OCI-LY7 (cell line): ENCODE data around the gene LPIN2.
A peak's percentile ranks its signal among the peaks of the same experiment; 100 is the strongest.

Experiments
- EZH2phosphoT487 ChIP-seq: fragments of 200-600 bp; sonication (generic); IDR thresholded peaks from 2 replicates; pipeline ENCODE4 v1.6.1; 2018; ENCODE audit warnings: low read depth, borderline replicate concordance, mild to moderate bottlenecking, mixed run types, antibody characterized with exemption, low read length, moderate library complexity, mixed read lengths
- TF ChIP-seq, protein P1 (sequence below): fragments of 200-600 bp; sonication (generic); conservative IDR thresholded peaks from 2 replicates; pipeline ENCODE4 v1.5.1; 2014; ENCODE audit warnings: mild to moderate bottlenecking, antibody characterized with exemption, low read length, moderate library complexity, mixed read lengths

DNA sequence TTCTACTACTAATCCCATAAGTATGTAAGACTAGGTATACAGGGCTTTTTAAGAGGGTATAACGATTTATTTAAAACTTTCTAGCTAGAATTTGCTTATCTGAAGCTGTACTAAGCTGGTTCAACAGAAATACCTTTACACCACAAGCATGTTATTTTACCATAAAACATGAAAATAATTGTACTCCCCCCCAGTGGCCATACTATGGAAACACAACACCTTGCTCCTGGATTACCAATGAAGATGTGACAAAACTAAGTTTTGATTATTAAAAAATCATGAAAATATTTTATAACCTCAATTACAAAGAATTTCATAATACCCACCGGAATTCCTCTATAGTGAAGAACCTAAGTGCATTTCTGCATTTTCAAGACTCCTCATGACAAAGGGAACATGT, 27.3 kb downstream of the LPIN2 start:
- TF ChIP-seq, protein P1, sequence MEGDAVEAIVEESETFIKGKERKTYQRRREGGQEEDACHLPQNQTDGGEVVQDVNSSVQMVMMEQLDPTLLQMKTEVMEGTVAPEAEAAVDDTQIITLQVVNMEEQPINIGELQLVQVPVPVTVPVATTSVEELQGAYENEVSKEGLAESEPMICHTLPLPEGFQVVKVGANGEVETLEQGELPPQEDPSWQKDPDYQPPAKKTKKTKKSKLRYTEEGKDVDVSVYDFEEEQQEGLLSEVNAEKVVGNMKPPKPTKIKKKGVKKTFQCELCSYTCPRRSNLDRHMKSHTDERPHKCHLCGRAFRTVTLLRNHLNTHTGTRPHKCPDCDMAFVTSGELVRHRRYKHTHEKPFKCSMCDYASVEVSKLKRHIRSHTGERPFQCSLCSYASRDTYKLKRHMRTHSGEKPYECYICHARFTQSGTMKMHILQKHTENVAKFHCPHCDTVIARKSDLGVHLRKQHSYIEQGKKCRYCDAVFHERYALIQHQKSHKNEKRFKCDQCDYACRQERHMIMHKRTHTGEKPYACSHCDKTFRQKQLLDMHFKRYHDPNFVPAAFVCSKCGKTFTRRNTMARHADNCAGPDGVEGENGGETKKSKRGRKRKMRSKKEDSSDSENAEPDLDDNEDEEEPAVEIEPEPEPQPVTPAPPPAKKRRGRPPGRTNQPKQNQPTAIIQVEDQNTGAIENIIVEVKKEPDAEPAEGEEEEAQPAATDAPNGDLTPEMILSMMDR: peak; percentile 94
- TF ChIP-seq EZH2phosphoT487: no peak
